K562 (cell line): ENCODE results near the gene DDC. TPM values are rescaled to one million over a fixed set of nuclear protein-coding genes. Genes with fewer than 3 reads are reported as not detected.

Experiments used
- ATAC-seq: fragments of 200-7000 bp; cut with Tn5 transposase; 3 replicates; pipeline ENCODE4 v1.9.1; 2020; ENCODE audit warnings: moderate library complexity
- BruUV-seq: library from RNA; stranded (reverse); fragments of 400-500 nt; replicated peaks from 2 replicates; lab custom pipeline; 2021; lab: Mats Ljungman, UMichigan
- CTCF ChIA-PET: fragments of 300-600 bp; formaldehyde crosslinking; extraction: SDS; loops from one replicate; lab custom pipeline; 2021; ENCODE audit warnings: low intra/inter-chr PET ratio; lab: Yijun Ruan, JAX
- POLR2A ChIA-PET: fragments of 300-600, 350-650 bp; sonication (Branson Sonifier 250); formaldehyde crosslinking; extraction: SDS; loops from one replicate; lab custom pipeline; 2021; ENCODE audit warnings: antibody characterized with exemption, inconsistent platforms; lab: Yijun Ruan, JAX
- DNase-seq, 4 experiments: peaks; one replicate each; pipeline versions ENCODE4 v3.0.0 to v3.0.0-alpha.2; 2011 to 2018; ENCODE audit warnings: low spot score in 3 of 4, mixed read lengths in 3 of 4; ENCODE audit errors: extremely low read depth in 1 of 4
- FAIRE-seq: peaks from 2 replicates; lab custom pipeline; 2011; peaks lifted over from hg19 to GRCh38; lab: Jason Lieb, UNC
- H2AFZ ChIP-seq: 2 replicates; pipeline ENCODE4 v1.6.0; 2011; ENCODE audit warnings: low read depth, low read length, control low read depth, inconsistent platforms
- H3K27ac ChIP-seq: fragments of 200-600 bp; 3 replicates; pipeline ENCODE4 v1.8.0; 2011; ENCODE audit warnings: low read depth, mild to moderate bottlenecking, control low read depth, inconsistent platforms, low read length, moderate library complexity, mixed read lengths; ENCODE audit errors: extremely low read depth
- H3K27me3 ChIP-seq, 2 experiments: fragments of 300-600 bp in 1 of 2; 2 replicates in 1 of 2; 3 replicates in 1 of 2; pipeline versions ENCODE4 v1.6.0 to v1.8.0; 2011; ENCODE audit warnings: inconsistent platforms in 2 of 2, low read length in 2 of 2, mild to moderate bottlenecking in 1 of 2, mixed read lengths in 1 of 2, moderate library complexity in 1 of 2; ENCODE audit not compliant: control insufficient read depth in 2 of 2, insufficient read depth in 2 of 2
- H3K36me3 ChIP-seq: fragments of 300-600 bp; 3 replicates; pipeline ENCODE4 v1.8.0; 2011; ENCODE audit warnings: mild to moderate bottlenecking, low read length, inconsistent platforms; ENCODE audit not compliant: control insufficient read depth, insufficient read depth
- H3K4me1 ChIP-seq, 2 experiments: fragments of 200-600 bp in 1 of 2; replicated peaks in 1 of 2; 2 replicates in 1 of 2; 3 replicates in 1 of 2; pipeline versions ENCODE4 v1.5.1 to v1.8.0; 2011; ENCODE audit warnings: inconsistent platforms in 2 of 2, low read length in 2 of 2, mild to moderate bottlenecking in 1 of 2, mixed read lengths in 1 of 2, moderate library complexity in 1 of 2; ENCODE audit not compliant: control insufficient read depth in 2 of 2, insufficient read depth in 2 of 2
- H3K4me2 ChIP-seq: 2 replicates; pipeline ENCODE4 v1.6.1; 2011; ENCODE audit warnings: low read length, control low read depth, inconsistent platforms, mixed read lengths; ENCODE audit not compliant: insufficient read depth
- H3K4me3 ChIP-seq: fragments of 200-600 bp; sonication (generic), shearing (Covaris generic); 2 replicates; pipeline ENCODE4 v1.5.1; 2016; ENCODE audit warnings: control low read depth, inconsistent platforms
- H3K79me2 ChIP-seq: fragments of 200-600 bp; 3 replicates; pipeline ENCODE4 v1.8.0; 2011; ENCODE audit warnings: low read length, inconsistent platforms; ENCODE audit not compliant: control insufficient read depth, insufficient read depth
- H3K9ac ChIP-seq, 2 experiments: 2 replicates each; pipeline versions ENCODE4 v1.6.0 to v1.6.1; 2011; ENCODE audit warnings: low read depth in 2 of 2, low read length in 2 of 2, control low read depth in 1 of 2, inconsistent platforms in 1 of 2, mild to moderate bottlenecking in 1 of 2, mixed read lengths in 1 of 2; ENCODE audit not compliant: insufficient read depth in 1 of 2
- H3K9me1 ChIP-seq: one replicate; pipeline ENCODE4 v1.6.0; 2011; ENCODE audit warnings: inconsistent platforms, mild to moderate bottlenecking, low read length, moderate library complexity; ENCODE audit not compliant: control insufficient read depth, insufficient read depth
- H3K9me3 ChIP-seq: replicated peaks from 2 replicates; pipeline ENCODE4 v1.5.1; 2011; ENCODE audit warnings: low read depth, low read length, inconsistent platforms; ENCODE audit not compliant: control insufficient read depth, insufficient read depth
- H4K20me1 ChIP-seq: replicated peaks from 2 replicates; pipeline ENCODE4 v1.6.1; 2011; ENCODE audit warnings: low read length, inconsistent platforms, mixed read lengths; ENCODE audit not compliant: control insufficient read depth, insufficient read depth
- NCOA2 ChIP-seq, 2 experiments: fragments of 450-650 bp; IDR thresholded peaks; 2 replicates each; pipeline ENCODE4 v1.6.1; 2018; ENCODE audit warnings: mild to moderate bottlenecking in 2 of 2, moderate library complexity in 1 of 2; ENCODE audit not compliant: partially characterized antibody in 2 of 2
- PRPF4 ChIP-seq: fragments of 200-400 bp; formaldehyde crosslinking; IDR thresholded peaks from one replicate; pipeline ENCODE4 v1.6.1; 2017; ENCODE audit warnings: low read length, low read depth, mild to moderate bottlenecking; ENCODE audit not compliant: insufficient read depth, poor library complexity, severe bottlenecking
- ZNF589 ChIP-seq: fragments of 200-800 bp; sonication (Bioruptor generic); IDR thresholded peaks from 2 replicates; pipeline ENCODE4 v1.6.1; 2016; ENCODE audit warnings: low read depth, missing genetic modification characterization, missing compliant biosample characterization
- WGBS: fragments of 100-300 bp; shearing (Covaris generic); methylation state at CpG from one replicate; pipeline ENCODE4 v1.1.6; 2016; ENCODE audit warnings: low coverage, mixed read lengths; ENCODE audit not compliant: insufficient coverage; ENCODE audit errors: missing lambda C conversion rate; 5-methylcytosine and 5-hydroxymethylcytosine counted together
- in situ Hi-C: fragments of 300-500 bp; cut with MboI; formaldehyde crosslinking; loops from 4 replicates; pipeline ENCODE4 v1.15.0; 2018; ENCODE audit warnings: inconsistent platforms, mixed read lengths
- intact Hi-C: fragments of 100-400 bp; cut with micrococcal nuclease; formaldehyde crosslinking; loops from 2 replicates; pipeline ENCODE4 v1.14.2; 2022
- polyA plus RNA-seq, 8 experiments: library from polyadenylated mRNA; depleted of rRNA in 4 of 8; stranded (reverse) in 5 of 8; unstranded in 3 of 8; fragments of >200 nt; fragmentation: Nextera tagmentation in 2 of 8; fragmentation: Illumina TruSeq in 1 of 8; extraction: Ambion mirVana in 2 of 8; extraction: Trizol in 1 of 8; gene quantifications; 2 replicates each; pipeline versions ENCODE4 v1.2.1 to v1.2.3, GENCODE V29; 2011 to 2014; ENCODE audit warnings: inconsistent platforms in 1 of 8, missing spikeins in 1 of 8
- total RNA-seq, 7 experiments: library from RNA; depleted of rRNA in 6 of 7; stranded (reverse); fragments of >200 nt in 6 of 7; fragmentation: Illumina TruSeq in 2 of 7; extraction: Trizol in 2 of 7; gene quantifications; 2 replicates each; pipeline versions ENCODE4 v1.2.1 to v1.2.3, GENCODE V29; 2011 to 2021; ENCODE audit warnings: low replicate concordance in 1 of 7

Gene DDC
- total and polyA plus RNA-seq, 9 of the 15 experiments (the other 6 are each of a cell fraction or from before 2014, with no cell fraction given): not detected

- peak; percentile 77; the same call in 1 of the 2 replicates for TF ChIP-seq ZNF589
- peak in 1 of 2 experiments; percentile 38 for TF ChIP-seq NCOA2 (IDR thresholded peaks at IDR 0.05; ENCODE audit: partially characterized antibody in 2 of 2)
These were observed 6.7 kb downstream of the DDC start (continued) for GRCh38 chr7:50558294-50559053.

GRCh38 chr7:50557099-50557498 is 8.1 kb downstream of the DDC start:
- no peak overlapping the region for H2AFZ ChIP-seq
- no peaks in the 10 kb centered on the region for H3K9me3 ChIP-seq
- CTCF ChIA-PET: no interaction called here
- ATAC-seq: no peak
- no peak overlapping the region for H3K4me2 ChIP-seq
- POLR2A ChIA-PET: interaction anchor here (0.5 kb wide), 1 partner anchor 486 kb away, joined by 3 read pairs; no protein-coding TSS in a partner anchor
- H3K36me3 ChIP-seq: no peaks in the 10 kb centered on the region
- no peak overlapping the region for H3K9ac ChIP-seq
- peaks cover 7 to 10% of the 10 kb centered on the region in 2 experiments; a peak in 4 of 5 replicates for H3K4me1 ChIP-seq
- no TSS peak for BruUV-seq
- peaks cover 30 to 65% of the 10 kb centered on the region in 2 experiments for H3K27me3 ChIP-seq
- FAIRE-seq: no peak
- intact Hi-C loops (no loop called here), in situ Hi-C loops (loop anchor here (5.0 kb wide), 1 partner anchor 90 kb away; no protein-coding TSS in a partner anchor)
- H4K20me1 ChIP-seq: peaks cover 21% of the 10 kb centered on the region
- H3K27ac ChIP-seq: no peak overlapping the region
- H3K4me3 ChIP-seq: no peak overlapping the region
- 2% methylated on average over 2 of the region's 2 CpGs for WGBS
- no peak for TF ChIP-seq PRPF4
- H3K79me2 ChIP-seq: no peaks in the 10 kb centered on the region
- DNase-seq: no peak
- H3K9me1 ChIP-seq: no peaks in the 10 kb centered on the region
